ENCODE measurements around the gene HLA-DMB. TPM values are rescaled to one million over a fixed set of nuclear protein-coding genes. Genes with fewer than 3 reads are reported as not detected.

Gene HLA-DMB
- total RNA-seq, 4 donors from 2014 or later: 59.4 to 199 (median 91.6) TPM

DNA sequence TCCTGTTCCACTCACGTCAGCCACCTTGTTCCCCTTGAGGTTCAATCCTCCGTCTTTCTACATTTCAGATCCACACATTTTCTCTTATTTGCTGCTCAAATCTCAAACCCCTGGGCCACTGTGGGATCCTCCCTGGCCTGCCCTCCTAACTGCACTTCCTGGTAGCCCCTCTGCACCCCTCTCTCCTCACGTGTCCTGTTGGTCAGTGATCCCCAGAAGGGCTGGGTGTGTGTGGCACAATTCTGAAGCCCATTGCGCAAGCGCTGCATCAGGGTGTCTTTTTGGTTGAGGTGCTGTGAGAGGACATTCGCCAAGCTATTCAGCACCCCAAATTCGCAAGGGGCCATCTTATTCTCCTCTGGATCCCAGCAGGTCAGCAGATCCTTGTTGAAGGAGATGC is 2.3 kb downstream of the HLA-DMB start:
- Histone ChIP-seq H3K27me3 (no peaks in the 10 kb centered on the region), H3K4me1 (peaks cover 0 to 20% (median 5%) of the 10 kb centered on the region in 4 donors), H3K9me3 (no peaks in the 10 kb centered on the region), H3K36me3 (no peaks in the 10 kb centered on the region), H3K4me3 (peak overlapping the region in 1 of 4 donors; percentile 18), H3K27ac (peak overlapping the region in 1 of 4 donors; percentile 88)
- no peak for DNase-seq
- TF ChIP-seq, protein P1, sequence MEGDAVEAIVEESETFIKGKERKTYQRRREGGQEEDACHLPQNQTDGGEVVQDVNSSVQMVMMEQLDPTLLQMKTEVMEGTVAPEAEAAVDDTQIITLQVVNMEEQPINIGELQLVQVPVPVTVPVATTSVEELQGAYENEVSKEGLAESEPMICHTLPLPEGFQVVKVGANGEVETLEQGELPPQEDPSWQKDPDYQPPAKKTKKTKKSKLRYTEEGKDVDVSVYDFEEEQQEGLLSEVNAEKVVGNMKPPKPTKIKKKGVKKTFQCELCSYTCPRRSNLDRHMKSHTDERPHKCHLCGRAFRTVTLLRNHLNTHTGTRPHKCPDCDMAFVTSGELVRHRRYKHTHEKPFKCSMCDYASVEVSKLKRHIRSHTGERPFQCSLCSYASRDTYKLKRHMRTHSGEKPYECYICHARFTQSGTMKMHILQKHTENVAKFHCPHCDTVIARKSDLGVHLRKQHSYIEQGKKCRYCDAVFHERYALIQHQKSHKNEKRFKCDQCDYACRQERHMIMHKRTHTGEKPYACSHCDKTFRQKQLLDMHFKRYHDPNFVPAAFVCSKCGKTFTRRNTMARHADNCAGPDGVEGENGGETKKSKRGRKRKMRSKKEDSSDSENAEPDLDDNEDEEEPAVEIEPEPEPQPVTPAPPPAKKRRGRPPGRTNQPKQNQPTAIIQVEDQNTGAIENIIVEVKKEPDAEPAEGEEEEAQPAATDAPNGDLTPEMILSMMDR (IDR thresholded peaks at IDR 0.05): no peak
- no peak for TF ChIP-seq POLR2A (IDR thresholded peaks at IDR 0.05)

DNA sequence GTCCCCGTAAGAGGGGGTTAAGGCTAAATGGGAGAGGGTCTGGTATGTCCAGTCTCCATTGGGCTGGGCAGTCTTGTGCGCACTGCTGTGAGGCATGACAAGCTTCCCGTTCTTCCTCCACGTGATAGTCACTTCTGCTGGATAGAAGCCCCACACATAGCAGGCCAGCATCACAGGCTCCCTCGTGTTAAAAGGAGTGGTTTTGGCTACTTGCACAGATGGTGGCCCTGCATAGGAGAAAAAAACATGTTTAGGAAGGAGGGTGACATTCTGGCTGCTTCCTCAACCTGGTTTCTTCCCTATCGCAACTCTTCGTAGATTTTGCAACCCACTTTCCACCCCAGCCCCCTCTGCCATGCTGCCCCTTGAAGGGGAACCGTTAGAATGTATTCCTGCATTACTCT is 3.6 kb downstream of the HLA-DMB start:
- no peak for TF ChIP-seq POLR2A (IDR thresholded peaks at IDR 0.05)
- TF ChIP-seq, protein P1 (IDR thresholded peaks at IDR 0.05): no peak
- Histone ChIP-seq H3K36me3 (no peaks in the 10 kb centered on the region), H3K9me3 (no peaks in the 10 kb centered on the region), H3K27ac (peak overlapping the region in 2 of 4 donors; percentile 14 to 88), H3K4me1 (peaks cover 0 to 10% (median 4%) of the 10 kb centered on the region in 4 donors), H3K4me3 (no peak overlapping the region), H3K27me3 (no peaks in the 10 kb centered on the region)
- DNase-seq: no peak

DNA sequence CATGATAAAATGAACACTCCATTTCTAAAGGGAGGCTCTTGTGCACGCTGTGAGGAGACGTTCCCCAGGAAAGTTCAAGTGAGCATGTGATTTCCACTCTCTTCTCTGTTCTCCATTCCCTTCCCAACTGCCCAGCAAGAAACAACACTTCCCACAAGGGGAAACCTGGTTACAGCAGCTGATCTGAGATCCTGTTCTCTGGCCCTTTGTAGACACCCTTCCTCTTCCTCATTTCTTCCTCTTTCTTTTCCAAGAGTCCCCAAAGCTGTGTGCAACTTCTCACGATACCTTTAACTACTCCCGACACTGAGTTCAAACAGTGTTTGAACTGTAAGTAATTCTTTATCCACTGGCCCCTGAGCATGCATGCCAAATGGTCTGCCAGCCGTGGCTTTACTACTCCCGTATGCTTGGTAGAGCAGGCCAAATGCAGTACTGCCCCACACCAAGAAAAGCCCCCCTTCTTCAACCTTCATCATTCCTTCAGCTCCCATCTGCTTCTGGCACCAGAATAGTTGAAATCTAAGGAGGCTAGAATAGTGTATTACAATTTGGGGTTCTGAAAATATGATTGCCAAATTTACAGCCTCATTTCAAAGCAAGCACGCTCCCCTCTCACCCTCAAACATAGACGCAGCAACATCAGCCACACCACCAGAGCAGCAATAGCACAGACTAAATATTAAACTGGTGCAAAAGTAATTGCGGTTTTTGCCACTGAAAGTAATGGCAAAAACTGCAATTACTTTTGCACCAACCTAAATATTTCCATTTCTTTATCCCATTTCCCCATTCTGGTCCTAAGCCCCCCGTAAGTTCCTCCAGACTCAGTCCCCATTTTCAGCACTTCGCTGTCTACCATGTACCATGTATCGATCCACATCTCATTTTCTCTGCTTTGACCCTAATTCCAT is 4.3 kb downstream of the HLA-DMB start:
- Histone ChIP-seq H3K4me1 (peaks cover 0 to 5% (median 0%) of the 10 kb centered on the region in 4 donors), H3K27me3 (no peaks in the 10 kb centered on the region), H3K9me3 (no peaks in the 10 kb centered on the region), H3K27ac (peak overlapping the region in 2 of 4 donors; percentile 14 to 88), H3K4me3 (no peak overlapping the region), H3K36me3 (no peaks in the 10 kb centered on the region)
- DNase-seq: no peak
- TF ChIP-seq, protein P1 (IDR thresholded peaks at IDR 0.05): no peak
- no peak for TF ChIP-seq POLR2A (IDR thresholded peaks at IDR 0.05)

DNA sequence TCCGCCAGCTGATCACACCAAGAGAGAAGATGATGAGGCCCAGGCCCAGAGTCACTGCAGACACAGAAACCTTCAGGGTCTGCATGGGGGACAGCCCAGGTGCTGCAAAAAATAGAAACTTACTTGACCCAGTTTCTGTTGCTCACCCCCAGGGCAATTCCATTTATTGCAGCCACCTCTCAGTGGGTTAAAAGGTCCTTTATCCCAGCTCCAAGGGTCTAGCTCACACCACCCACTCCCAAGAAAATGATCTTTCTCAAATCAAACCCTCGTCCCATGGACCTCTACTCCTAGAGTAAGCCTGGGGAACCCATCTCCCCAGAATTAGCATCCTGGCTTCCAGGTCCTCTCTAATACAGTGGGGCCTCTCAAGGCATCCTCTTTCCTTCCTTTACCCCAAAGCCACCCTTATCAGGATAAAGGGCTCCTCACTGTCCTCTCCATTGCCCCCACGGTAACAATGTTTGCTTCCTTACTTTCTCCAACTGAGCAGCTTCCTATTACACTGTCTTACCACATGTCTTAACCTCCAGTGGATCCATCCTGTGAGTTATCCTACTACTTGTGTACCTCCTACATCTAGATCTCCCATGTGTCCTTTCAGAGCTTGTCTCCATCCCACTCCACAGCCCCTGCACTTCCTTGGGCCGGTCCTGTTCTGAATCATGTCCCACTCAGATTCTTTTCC is 5.1 kb downstream of the HLA-DMB start:
- H3K27ac ChIP-seq: peak overlapping the region in 2 of 4 donors; percentile 7 to 13
- TF ChIP-seq, protein P1 (IDR thresholded peaks at IDR 0.05): no peak
- no peak for TF ChIP-seq POLR2A (IDR thresholded peaks at IDR 0.05)
- H3K4me1 ChIP-seq: no peaks in the 10 kb centered on the region
- H3K9me3 ChIP-seq: no peaks in the 10 kb centered on the region
- no peaks in the 10 kb centered on the region for H3K36me3 ChIP-seq
- no peak for DNase-seq
- H3K27me3 ChIP-seq: no peaks in the 10 kb centered on the region
- H3K4me3 ChIP-seq: no peak overlapping the region

DNA sequence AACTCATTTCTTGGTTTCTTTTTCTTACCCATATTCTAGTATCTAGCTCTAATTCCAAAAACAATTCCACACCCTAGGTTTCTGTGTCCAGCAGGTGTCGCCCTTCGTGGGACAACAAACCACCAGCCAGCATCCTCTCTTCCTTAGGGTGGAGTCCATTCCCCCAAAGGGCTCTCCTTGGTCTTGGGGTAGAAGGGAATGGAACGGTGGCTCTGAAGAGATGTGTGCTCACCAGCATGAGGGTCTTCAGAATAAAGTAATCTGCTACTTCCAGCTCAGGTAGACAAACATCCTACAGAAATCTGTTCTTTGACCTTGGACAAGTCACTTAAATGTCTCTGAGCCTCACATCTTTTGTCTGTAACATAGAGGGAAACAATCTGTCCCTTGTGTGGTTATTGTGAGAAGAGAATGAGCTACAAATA is 7.2 kb downstream of the HLA-DMB start:
- no peak for TF ChIP-seq POLR2A (IDR thresholded peaks at IDR 0.05)
- TF ChIP-seq, protein P1 (IDR thresholded peaks at IDR 0.05): peak; percentile 74 to 86 (median 82)

More for the DNA sequence above, 7.2 kb downstream of the HLA-DMB start:
- Histone ChIP-seq H3K27ac (peak overlapping the region in 1 of 4 donors; percentile 57), H3K9me3 (no peaks in the 10 kb centered on the region), H3K4me1 (no peaks in the 10 kb centered on the region), H3K27me3 (no peaks in the 10 kb centered on the region), H3K4me3 (no peak overlapping the region), H3K36me3 (no peaks in the 10 kb centered on the region)
- DNase-seq: peak; percentile 80 to 94 (median 92)

Data from Peyer's patch (tissue), 4 donors.